IPS-18a (cell line): ENCODE measurements around the gene GSTCD.
"Not testable (repeated sequence)": the region's sequence is repeated elsewhere in the genome, so short reads cannot be mapped to it uniquely, and the experiment has no call there.

Experiments used
- H3K27ac ChIP-seq: one replicate; pipeline ENCODE4 v1.5.1; 2013; ENCODE audit warnings: low read length
- H3K27me3 ChIP-seq: one replicate; pipeline ENCODE4 v1.6.1; 2013; ENCODE audit warnings: mild to moderate bottlenecking, low read length; ENCODE audit not compliant: control insufficient read depth, insufficient read depth
- H3K36me3 ChIP-seq: one replicate; pipeline ENCODE4 v1.6.1; 2013; ENCODE audit warnings: low read depth, low read length; ENCODE audit not compliant: control insufficient read depth
- H3K4me1 ChIP-seq: one replicate; pipeline ENCODE4 v1.6.1; 2013; ENCODE audit warnings: low read depth, low read length; ENCODE audit not compliant: control insufficient read depth
- H3K4me3 ChIP-seq: one replicate; pipeline ENCODE4 v1.5.1; 2013; ENCODE audit warnings: low read length
- H3K9ac ChIP-seq: one replicate; pipeline ENCODE4 v1.6.1; 2013; ENCODE audit warnings: mild to moderate bottlenecking, low read length, moderate library complexity
- H3K9me3 ChIP-seq: one replicate; pipeline ENCODE4 v1.6.1; 2013; ENCODE audit warnings: low read depth, low read length; ENCODE audit not compliant: control insufficient read depth

Gene GSTCD

DNA sequence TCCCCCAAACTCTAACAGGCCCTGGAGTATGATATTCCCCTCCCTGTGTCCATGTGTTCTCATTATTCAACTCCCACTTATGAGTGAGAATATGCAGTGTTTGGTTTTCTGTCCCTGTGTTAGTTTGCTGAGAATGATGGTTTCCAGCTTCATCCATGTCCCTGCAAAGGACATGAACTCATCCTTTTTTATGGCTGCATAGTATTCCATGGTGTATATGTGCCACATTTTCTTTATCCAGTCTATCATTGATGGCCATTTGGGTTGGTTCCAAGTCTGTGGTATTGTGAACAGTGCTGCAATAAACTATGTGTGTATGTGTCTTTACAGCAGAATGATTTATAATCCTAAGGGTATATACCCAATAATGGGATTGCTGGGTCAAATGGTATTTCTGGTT is 61.9 kb downstream of the GSTCD start:
- H3K27ac ChIP-seq, H3K36me3 ChIP-seq, H3K4me1 ChIP-seq, H3K4me3 ChIP-seq, H3K27me3 ChIP-seq, H3K9ac ChIP-seq, H3K9me3 ChIP-seq: not testable (repeated sequence)

DNA sequence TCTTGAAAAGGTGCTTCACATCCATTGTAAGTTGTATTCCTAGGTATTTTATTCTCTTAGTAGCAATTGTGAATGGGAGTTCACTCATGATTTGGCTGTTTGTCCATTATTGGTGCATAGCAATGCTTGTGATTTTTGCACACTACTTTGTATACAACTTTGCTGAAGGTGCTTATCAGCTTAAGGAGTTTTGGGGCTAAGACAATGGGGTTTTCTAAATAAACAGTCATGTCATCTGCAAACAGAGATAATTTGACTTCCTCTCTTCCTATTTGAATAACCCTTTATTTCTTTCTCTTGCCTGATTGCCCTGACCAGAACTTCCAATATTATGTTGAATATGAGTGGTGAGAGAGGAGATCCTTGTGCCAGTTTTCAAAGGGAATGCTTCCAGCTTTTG is 63.5 kb downstream of the GSTCD start:
- H3K4me3 ChIP-seq, H3K9ac ChIP-seq, H3K27ac ChIP-seq, H3K9me3 ChIP-seq, H3K27me3 ChIP-seq, H3K4me1 ChIP-seq, H3K36me3 ChIP-seq: not testable (repeated sequence)

DNA sequence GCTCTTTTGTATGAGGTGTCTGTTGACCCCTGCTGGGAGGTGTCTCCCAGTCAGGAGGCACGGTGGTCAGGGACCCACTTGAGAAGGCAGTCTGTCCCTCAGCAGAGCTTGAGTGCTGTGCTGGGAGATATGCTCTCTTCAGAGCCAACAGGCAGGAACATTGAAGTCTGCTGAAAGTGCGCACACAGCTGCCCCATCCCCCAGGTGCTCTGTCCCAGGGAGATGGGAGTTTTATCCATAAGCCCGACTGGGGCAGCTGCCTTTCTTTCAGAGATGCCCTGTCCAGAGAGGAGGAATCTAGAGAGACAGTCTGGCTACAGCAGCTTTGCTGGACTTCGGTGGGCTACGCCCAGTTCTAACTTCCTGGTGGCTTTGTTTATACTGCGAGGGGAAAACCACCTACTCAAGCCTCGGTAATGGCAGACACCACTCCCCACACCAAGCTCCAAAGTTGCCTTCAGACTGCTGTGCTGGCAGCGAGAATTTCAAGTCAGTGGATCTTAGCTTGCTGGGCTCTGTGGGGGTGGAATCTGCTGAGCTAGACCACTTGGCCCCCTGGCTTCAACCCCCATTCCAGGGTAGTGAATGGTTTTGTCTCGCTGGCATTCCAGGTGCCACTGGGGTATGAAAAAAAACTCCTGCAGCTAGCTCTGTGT is 67.3 kb downstream of the GSTCD start:
- H3K4me1 ChIP-seq, H3K9me3 ChIP-seq, H3K4me3 ChIP-seq, H3K27me3 ChIP-seq, H3K27ac ChIP-seq, H3K36me3 ChIP-seq, H3K9ac ChIP-seq: not testable (repeated sequence)

DNA sequence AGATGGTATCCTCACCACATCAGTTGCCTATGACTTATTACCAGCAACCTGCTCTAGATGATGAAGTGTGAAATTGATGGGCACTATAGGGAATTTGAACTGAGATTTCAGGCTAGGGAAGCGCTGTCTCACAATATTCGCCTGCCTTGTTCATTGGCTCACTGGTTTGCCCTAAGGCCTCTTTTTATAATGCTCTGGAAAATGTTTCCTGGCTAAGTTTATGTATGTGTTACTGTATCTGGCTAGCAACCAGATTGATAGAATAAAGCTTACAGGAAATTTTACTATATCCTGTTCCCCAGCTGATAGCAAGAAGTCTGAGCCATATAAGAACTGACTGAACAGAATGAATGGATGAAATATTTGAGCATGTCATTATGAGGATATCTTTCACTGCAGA is 71.6 kb downstream of the GSTCD start:
- H3K9me3 ChIP-seq, result no peaks in the 10 kb centered on the region
- H3K27me3 ChIP-seq, result no peaks in the 10 kb centered on the region
- no peak overlapping the region for H3K9ac ChIP-seq
- no peaks in the 10 kb centered on the region for H3K36me3 ChIP-seq
- no peaks in the 10 kb centered on the region for H3K4me1 ChIP-seq
- no peak overlapping the region for H3K4me3 ChIP-seq
- H3K27ac ChIP-seq, result no peak overlapping the region

DNA sequence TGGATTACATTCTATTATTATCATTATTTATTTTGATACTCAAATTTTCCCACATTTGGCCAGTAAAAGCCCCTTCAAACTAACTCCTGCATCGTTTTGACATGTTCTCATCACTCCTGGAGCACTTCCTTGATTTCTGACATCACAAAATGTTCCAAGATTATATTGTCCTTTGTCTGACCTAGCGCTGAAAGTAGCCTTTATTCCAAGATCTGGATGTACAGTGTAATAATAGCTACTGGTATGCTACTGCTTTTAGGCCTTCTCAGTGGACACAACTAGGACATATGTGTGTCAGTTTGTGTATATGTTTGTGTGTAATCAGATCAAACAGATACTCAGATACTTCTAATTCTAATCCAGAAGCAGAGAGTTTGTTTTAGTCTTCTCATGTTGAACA is 76.2 kb downstream of the GSTCD start:
- Histone ChIP-seq H3K4me3 (no peak overlapping the region), H3K4me1 (no peaks in the 10 kb centered on the region), H3K27me3 (no peaks in the 10 kb centered on the region), H3K36me3 (no peaks in the 10 kb centered on the region), H3K9me3 (no peaks in the 10 kb centered on the region), H3K27ac (no peak overlapping the region), H3K9ac (no peak overlapping the region)

DNA sequence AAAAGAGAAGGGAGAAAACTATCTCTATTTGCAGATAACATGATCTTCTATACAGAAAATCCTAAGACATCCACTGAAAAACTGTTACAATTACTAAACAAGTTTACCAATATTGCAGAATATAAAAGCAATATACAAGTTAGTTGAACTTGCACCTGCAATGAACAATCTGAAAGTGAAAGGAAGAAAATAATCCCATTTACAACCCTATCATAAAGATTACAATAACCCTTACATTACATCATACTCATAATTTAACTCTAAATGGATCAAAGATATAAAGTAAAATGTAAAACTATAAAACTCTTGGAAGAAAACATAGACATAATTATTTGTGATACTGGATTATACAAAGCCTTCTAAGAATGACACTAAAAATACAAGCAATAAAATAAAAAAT is 77.2 kb downstream of the GSTCD start:
- Histone ChIP-seq H3K9me3 (no peaks in the 10 kb centered on the region), H3K27ac (no peak overlapping the region), H3K36me3 (no peaks in the 10 kb centered on the region), H3K4me1 (no peaks in the 10 kb centered on the region), H3K4me3 (no peak overlapping the region), H3K9ac (no peak overlapping the region), H3K27me3 (no peaks in the 10 kb centered on the region)

DNA sequence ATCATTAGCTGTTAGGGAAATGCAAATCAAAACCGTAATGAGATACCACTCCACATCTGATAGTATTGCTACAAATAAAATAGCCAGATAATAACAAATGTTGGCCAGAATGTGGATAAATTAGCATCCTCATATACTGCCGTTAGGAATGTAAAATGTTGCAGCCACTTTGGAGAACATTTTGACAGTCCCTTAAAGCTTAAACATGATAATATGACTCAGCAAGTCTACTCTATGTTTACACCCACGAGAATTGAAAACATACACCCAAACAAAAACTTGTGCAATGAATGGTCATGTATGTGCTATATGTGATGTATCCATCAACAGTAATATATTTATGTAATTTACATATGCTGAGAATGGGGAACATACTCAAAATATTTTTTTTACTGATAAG is 78.2 kb downstream of the GSTCD start:
- H3K9me3 ChIP-seq, result no peaks in the 10 kb centered on the region

DNA sequence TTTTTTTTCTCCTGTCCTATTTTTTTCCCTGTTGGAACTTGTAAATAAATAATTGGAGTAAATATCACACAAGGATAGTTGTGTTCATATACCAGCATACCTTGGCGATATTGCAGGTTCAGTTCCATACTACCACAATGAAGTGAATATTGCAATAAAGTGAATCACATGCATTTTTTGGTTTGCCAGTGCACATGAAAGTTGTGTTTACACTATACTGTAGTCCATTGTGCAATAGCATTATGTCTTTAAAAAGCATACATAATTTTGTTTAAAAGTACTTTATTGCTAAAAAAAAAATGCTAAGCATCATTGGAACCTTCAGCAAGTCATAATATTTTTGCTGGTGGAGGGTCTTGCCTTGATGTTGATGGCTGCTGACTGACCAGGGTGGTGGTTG is 88.6 kb downstream of the GSTCD start:
- Histone ChIP-seq H3K4me3 (no peak overlapping the region), H3K27ac (no peak overlapping the region), H3K9me3 (no peaks in the 10 kb centered on the region), H3K4me1 (no peaks in the 10 kb centered on the region), H3K27me3 (no peaks in the 10 kb centered on the region), H3K9ac (no peak overlapping the region), H3K36me3 (no peaks in the 10 kb centered on the region)

More for the DNA sequence above, 78.2 kb downstream of the GSTCD start:
- Histone ChIP-seq H3K4me1 (no peaks in the 10 kb centered on the region), H3K9ac (no peak overlapping the region), H3K4me3 (no peak overlapping the region), H3K27me3 (no peaks in the 10 kb centered on the region), H3K36me3 (no peaks in the 10 kb centered on the region), H3K27ac (no peak overlapping the region)

DNA sequence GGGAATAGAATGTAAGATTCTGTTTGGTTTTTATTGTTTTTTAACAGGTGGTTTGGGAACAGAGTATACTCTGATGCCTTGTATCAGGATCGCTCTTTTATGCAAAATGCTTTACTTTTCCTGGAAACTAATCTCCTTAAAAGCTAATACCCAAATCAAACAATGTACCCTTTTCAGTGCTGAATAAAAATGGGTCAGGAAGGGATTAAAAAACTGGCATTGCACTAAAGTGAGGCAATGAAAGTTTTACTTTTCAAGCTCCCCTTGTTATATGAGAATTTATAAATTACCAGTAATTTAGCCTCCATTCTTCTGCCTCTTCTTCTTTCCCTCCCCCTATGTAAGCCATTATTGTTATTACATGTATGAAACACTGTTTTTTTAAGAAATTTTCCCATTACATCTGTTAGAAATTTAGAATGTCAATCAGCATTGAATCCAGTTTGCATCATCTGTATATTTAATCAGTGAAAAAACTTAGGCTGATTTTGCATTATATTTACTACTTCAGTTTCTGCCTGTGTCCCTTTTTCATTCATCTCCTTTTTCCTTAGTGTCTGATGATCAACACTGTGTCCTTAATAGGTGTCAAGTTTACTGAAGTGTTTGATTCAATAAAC is 97.0 kb downstream of the GSTCD start:
- Histone ChIP-seq H3K4me3 (no peak overlapping the region), H3K9me3 (no peaks in the 10 kb centered on the region), H3K9ac (no peak overlapping the region), H3K27ac (no peak overlapping the region), H3K27me3 (no peaks in the 10 kb centered on the region), H3K36me3 (no peaks in the 10 kb centered on the region), H3K4me1 (no peaks in the 10 kb centered on the region)

DNA sequence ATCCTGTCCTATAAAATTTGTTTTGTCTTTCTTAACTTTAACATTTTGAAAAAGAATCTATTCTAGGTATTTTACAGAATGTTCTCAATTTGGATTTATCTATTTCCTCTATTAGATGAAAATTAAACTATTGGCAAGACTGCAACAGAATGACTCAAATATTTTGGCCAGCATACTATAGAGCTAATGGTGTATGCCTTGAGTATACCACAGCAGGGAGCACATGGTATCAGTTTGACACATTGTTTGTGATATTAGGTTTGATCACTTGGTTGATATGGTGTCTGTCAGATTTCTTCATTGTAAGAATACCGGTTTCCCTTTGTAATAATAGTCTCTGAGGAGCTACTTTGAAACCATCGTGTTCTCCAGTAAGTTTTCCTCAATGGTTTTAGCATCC is 98.9 kb downstream of the GSTCD start:
- no peak overlapping the region for H3K9ac ChIP-seq
- no peak overlapping the region for H3K27ac ChIP-seq
- no peak overlapping the region for H3K4me3 ChIP-seq
- H3K27me3 ChIP-seq, result no peaks in the 10 kb centered on the region
- H3K9me3 ChIP-seq, result no peaks in the 10 kb centered on the region
- H3K36me3 ChIP-seq, result no peaks in the 10 kb centered on the region
- H3K4me1 ChIP-seq, result no peaks in the 10 kb centered on the region

DNA sequence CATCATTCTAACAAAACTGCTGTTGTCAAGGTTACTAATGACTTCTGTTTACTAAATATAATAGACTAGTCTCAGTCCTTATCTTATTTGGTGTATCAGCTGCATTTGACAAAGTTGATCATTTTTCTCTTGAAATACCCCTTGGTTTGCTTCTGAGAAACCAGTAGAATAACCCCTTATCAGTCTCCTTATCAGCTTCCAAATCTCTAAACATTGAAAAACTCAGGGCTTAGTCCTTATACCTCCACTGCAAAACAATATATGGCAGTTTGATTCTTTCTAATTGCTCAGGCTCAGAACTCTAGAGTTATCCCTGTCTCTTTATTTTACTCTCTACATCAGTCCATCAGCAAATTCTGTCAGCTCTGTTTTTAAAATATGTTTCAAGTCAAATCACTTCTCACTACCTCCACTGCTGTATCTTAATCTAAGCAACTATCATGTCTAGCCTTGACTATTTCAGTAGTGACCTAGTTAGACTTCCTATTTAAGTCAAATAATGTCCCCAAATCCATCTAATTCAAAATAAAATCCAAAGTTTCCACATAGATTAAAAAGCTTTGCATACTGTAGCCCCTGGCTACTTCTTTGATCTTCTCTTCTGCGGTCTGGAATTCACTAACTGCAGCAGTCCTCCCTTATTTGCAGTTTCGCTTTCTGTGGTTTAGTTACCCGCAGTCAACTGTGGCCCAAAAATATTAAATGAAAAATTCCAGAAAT is 99.6 kb downstream of the GSTCD start:
- no peak overlapping the region for H3K27ac ChIP-seq
- no peaks in the 10 kb centered on the region for H3K27me3 ChIP-seq
- no peaks in the 10 kb centered on the region for H3K9me3 ChIP-seq
- H3K9ac ChIP-seq, result no peak overlapping the region
- no peaks in the 10 kb centered on the region for H3K4me1 ChIP-seq
- H3K4me3 ChIP-seq, result no peak overlapping the region
- H3K36me3 ChIP-seq, result no peaks in the 10 kb centered on the region

DNA sequence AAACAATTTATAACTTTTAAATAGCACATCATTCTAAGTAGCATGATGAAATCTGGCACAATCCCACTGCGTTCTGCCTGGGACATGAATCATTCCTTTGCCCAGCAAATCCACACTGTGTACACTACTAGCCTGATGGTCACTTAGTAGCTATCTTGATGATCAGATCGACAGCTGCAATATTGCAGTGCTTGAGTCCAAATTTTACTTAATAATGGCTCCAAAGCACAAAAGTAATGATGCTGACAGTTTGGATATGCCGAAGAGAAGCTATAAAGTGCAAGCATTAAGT is 100.1 kb downstream of the GSTCD start:
- no peaks in the 10 kb centered on the region for H3K4me1 ChIP-seq
- no peak overlapping the region for H3K9ac ChIP-seq
- H3K4me3 ChIP-seq, result no peak overlapping the region
- H3K27me3 ChIP-seq, result no peaks in the 10 kb centered on the region
- H3K27ac ChIP-seq, result no peak overlapping the region
- no peaks in the 10 kb centered on the region for H3K36me3 ChIP-seq
- no peaks in the 10 kb centered on the region for H3K9me3 ChIP-seq
